Neutrophil (primary cell): ENCODE results near the gene RPLP2.

ENCODE experiments used
- H3K27ac ChIP-seq: fragments of 200-600 bp; sonication (generic); 2 replicates; pipeline ENCODE4 v1.5.1; 2016; ENCODE audit warnings: mild to moderate bottlenecking, moderate library complexity
- H3K27me3 ChIP-seq: fragments of 200-600 bp; sonication (generic); 2 replicates; pipeline ENCODE4 v1.6.0; 2016; ENCODE audit warnings: mild to moderate bottlenecking
- H3K36me3 ChIP-seq: fragments of 200-600 bp; sonication (generic); 2 replicates; pipeline ENCODE4 v1.5.1; 2017
- H3K4me1 ChIP-seq, 2 experiments: fragments of 200-600 bp in 1 of 2; sonication (generic) in 1 of 2; 1 replicate in 1 of 2; 2 replicates in 1 of 2; pipeline versions ENCODE4 v1.5.1 to v1.6.1; 2013 to 2016; ENCODE audit warnings: low read depth in 1 of 2, low read length in 1 of 2, mild to moderate bottlenecking in 1 of 2, moderate library complexity in 1 of 2; ENCODE audit not compliant: control insufficient read depth in 1 of 2, insufficient read depth in 1 of 2
- H3K4me3 ChIP-seq, 2 experiments: fragments of 200-600 bp in 1 of 2; sonication (generic) in 1 of 2; 1 replicate in 1 of 2; 2 replicates in 1 of 2; pipeline ENCODE4 v1.5.1; 2013 to 2016; ENCODE audit warnings: low read depth in 1 of 2, low read length in 1 of 2, mild to moderate bottlenecking in 1 of 2, moderate library complexity in 1 of 2
- H3K9me3 ChIP-seq: fragments of 200-600 bp; sonication (generic); 2 replicates; pipeline ENCODE4 v1.5.1; 2016
- TF ChIP-seq, protein P1 (sequence below): fragments of 200-600 bp; sonication (generic); IDR thresholded peaks from 2 replicates; pipeline ENCODE4 v1.5.1; 2016; ENCODE audit warnings: antibody characterized with exemption

Gene RPLP2

GRCh38 chr11:766936-767210 is 42.9 kb upstream of the RPLP2 start:
- Histone ChIP-seq H3K27ac (peak overlapping the region; percentile 59), H3K27me3 (no peaks in the 10 kb centered on the region), H3K9me3 (peaks cover 12% of the 10 kb centered on the region), H3K4me1 (peaks cover 6 to 9% of the 10 kb centered on the region in 2 experiments), H3K4me3 (no peak overlapping the region), H3K36me3 (peaks cover 59% of the 10 kb centered on the region)
- TF ChIP-seq, protein P1, sequence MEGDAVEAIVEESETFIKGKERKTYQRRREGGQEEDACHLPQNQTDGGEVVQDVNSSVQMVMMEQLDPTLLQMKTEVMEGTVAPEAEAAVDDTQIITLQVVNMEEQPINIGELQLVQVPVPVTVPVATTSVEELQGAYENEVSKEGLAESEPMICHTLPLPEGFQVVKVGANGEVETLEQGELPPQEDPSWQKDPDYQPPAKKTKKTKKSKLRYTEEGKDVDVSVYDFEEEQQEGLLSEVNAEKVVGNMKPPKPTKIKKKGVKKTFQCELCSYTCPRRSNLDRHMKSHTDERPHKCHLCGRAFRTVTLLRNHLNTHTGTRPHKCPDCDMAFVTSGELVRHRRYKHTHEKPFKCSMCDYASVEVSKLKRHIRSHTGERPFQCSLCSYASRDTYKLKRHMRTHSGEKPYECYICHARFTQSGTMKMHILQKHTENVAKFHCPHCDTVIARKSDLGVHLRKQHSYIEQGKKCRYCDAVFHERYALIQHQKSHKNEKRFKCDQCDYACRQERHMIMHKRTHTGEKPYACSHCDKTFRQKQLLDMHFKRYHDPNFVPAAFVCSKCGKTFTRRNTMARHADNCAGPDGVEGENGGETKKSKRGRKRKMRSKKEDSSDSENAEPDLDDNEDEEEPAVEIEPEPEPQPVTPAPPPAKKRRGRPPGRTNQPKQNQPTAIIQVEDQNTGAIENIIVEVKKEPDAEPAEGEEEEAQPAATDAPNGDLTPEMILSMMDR: no peak

GRCh38 chr11:767238-767637 is 42.5 kb upstream of the RPLP2 start:
- Histone ChIP-seq H3K9me3 (peaks cover 12% of the 10 kb centered on the region), H3K27ac (no peak overlapping the region), H3K36me3 (peaks cover 55% of the 10 kb centered on the region), H3K4me1 (peaks cover 6 to 9% of the 10 kb centered on the region in 2 experiments), H3K27me3 (no peaks in the 10 kb centered on the region), H3K4me3 (no peak overlapping the region)
- TF ChIP-seq, protein P1: no peak

DNA sequence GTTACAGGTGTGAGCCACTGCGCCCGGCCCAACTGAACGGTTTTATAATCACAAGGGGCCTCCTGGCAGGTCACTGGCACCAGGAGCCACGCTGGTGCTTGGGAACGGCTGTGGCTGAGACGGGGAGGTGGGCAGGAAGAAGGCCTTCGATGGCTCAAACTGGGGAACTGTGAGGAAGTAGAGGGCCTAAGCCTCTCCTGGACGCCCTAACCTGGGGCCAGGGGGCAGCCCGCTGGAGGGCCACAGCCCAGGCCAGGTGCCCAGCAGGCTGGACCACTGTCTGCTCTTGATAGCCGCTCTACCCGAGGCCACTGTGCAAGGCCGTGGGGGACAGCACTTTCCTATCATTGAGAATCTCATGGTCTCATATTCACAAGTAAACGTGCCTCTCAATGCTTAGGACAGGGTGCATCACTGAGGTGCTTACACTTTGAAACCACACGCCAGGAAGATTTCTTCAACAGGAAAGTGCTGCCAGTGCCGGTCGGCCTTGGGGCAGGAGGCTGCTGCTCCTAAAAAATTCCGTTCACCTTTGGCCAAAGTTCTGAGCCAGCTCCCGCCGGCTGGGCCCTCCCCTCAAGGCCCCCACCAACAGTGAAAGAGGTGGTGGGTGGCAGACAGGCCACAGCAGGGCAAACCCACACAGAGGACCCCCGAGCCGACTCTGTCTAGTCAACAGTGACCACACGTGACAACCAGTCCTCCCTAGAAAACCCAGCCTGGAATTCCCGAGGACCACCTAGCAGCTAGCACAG is 39.7 kb upstream of the RPLP2 start:
- Histone ChIP-seq H3K9me3 (no peaks in the 10 kb centered on the region), H3K4me1 (peaks cover 0 to 2% of the 10 kb centered on the region in 2 experiments), H3K27ac (no peak overlapping the region), H3K27me3 (no peaks in the 10 kb centered on the region), H3K4me3 (no peak overlapping the region), H3K36me3 (peaks cover 31% of the 10 kb centered on the region)
- TF ChIP-seq, protein P1: no peak

DNA sequence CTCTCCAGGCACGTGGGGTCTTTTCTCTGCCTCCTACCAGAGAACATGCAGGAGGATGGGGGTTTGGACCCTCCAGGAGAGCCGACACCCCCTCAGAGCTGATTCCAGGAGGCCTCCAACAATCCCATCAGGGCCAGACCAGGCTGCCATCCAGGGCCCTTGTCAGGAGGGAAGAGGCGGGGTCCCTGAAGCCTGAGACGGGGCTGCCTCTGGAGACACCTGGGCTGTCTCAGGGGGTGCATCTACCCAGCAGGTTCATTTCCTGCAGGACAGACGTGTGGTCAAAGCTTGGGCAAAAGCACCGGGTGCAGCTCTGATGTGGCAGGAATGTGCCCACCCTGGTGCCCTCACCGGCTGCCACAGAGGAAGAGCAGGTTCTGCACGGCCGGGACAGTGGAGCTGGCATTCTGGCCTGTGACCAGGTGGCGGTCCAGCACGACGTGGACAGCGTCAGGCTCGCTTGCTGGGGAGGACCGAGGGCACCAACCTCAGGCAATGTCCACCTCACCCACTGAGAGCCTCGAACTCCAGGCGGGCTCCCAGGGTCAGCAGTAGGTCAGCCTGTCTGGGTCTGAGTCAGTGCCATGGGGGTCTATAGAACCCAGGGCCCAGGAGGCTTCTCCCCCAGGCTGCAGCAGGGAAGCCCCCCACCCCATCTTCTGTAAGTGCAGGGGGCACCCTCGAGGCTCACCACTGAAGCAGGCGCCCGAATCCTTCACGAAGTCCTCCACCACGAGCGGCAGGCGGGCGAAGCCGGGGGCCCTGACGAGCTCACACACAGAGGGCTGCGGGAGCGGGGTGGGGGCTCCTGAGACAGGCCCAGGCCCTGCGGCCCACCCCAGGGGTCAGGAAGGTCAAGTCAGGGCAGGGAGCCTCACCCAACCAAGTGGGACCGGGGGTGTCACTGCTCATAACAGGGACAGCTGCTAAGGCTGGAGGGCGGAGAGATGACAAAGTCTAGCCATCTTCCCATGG is 38.8 kb upstream of the RPLP2 start:
- Histone ChIP-seq H3K27me3 (no peaks in the 10 kb centered on the region), H3K27ac (no peak overlapping the region), H3K4me1 (peaks cover 0 to 2% of the 10 kb centered on the region in 2 experiments), H3K9me3 (no peaks in the 10 kb centered on the region), H3K36me3 (peaks cover 23% of the 10 kb centered on the region), H3K4me3 (no peak overlapping the region)
- TF ChIP-seq, protein P1: no peak

DNA sequence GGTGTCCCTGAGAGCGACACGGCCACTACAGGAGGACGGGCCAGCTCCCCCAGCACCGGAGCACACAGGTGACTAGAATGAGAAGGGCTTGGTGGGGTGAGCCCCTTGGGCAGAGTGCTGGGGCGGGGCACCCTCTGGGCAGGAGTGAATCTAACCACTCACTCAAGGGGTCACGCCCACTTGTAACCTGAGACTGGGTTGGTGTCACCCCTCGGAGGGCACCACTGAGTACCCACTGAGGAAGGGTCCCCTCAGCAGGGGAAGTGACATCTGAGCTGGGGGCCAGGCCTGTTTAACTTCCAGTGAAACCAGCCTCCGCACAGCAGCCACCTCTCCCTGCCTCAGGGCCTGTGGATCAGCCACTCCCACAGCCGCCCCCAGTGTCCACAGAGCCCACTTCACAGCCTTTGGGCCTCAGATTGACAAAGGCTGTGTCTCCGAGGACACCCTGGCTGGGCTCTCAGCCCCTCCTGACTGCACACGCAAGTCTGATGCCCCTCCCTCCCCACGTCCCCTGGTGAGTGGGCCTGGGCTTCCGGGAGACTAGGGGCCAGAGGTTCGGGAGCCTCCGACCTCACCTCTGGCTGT is 38.1 kb upstream of the RPLP2 start:
- no peak overlapping the region for H3K27ac ChIP-seq
- H3K27me3 ChIP-seq: no peaks in the 10 kb centered on the region
- H3K9me3 ChIP-seq: no peaks in the 10 kb centered on the region
- H3K36me3 ChIP-seq: peaks cover 15% of the 10 kb centered on the region
- H3K4me1 ChIP-seq: peaks cover 7 to 9% of the 10 kb centered on the region in 2 experiments
- TF ChIP-seq, protein P1: no peak
- no peak overlapping the region for H3K4me3 ChIP-seq
